HCT116 (cell line): Measurements from ENCODE around the gene ERMN.
"Not testable (repeated sequence)": the region's sequence is repeated elsewhere in the genome, so short reads cannot be mapped to it uniquely, and the experiment has no call there.

ENCODE experiments used
- CEBPB ChIP-seq: IDR thresholded peaks from 2 replicates; pipeline ENCODE4 v1.6.1; 2012; ENCODE audit warnings: low read depth
- CTCF ChIP-seq, 3 experiments: fragments of 200-600 bp in 1 of 3; sonication (generic) in 1 of 3; IDR thresholded peaks in 2 of 3; conservative IDR thresholded peaks in 1 of 3; 2 replicates each; pipeline ENCODE4 v1.5.1; 2012 to 2017; ENCODE audit warnings: low read depth in 2 of 3, low read length in 2 of 3, antibody characterized with exemption in 1 of 3, borderline replicate concordance in 1 of 3, control low read depth in 1 of 3, mild to moderate bottlenecking in 1 of 3, mixed read lengths in 1 of 3, mixed run types in 1 of 3, moderate library complexity in 1 of 3; ENCODE audit not compliant: insufficient read depth in 1 of 3
- EZH2phosphoT487 ChIP-seq: fragments of 200-600 bp; IDR thresholded peaks from 2 replicates; pipeline ENCODE4 v1.6.1; 2018; ENCODE audit warnings: antibody characterized with exemption, borderline replicate concordance
- POLR2A ChIP-seq: IDR thresholded peaks from 2 replicates; pipeline ENCODE4 v1.7.0; 2011; ENCODE audit warnings: borderline replicate concordance; ENCODE audit not compliant: insufficient read depth, insufficient read length; ENCODE audit errors: extremely low read depth
- ZNF274 ChIP-seq: fragments of 200-500 bp; sonication (Bioruptor generic); IDR thresholded peaks from 2 replicates; pipeline ENCODE4 v1.6.1; 2014; ENCODE audit warnings: mild to moderate bottlenecking, low read depth, low read length, inconsistent platforms

GRCh38 chr2:157368508-157368907, 42.9 kb upstream of the ERMN start:
- TF ChIP-seq CTCF (IDR thresholded peaks at IDR 0.05 in 2 of 3, conservative IDR thresholded peaks at IDR 0.05 in 1 of 3; ENCODE audit: borderline replicate concordance in 1 of 3, insufficient read depth in 1 of 3, low read depth in 2 of 3, low read length in 2 of 3); CEBPB; POLR2A; ZNF274; EZH2phosphoT487: not testable (repeated sequence)
